Neural cell (in vitro differentiated cells): Measurements from ENCODE around the gene PC. TPM values are rescaled to one million over a fixed set of nuclear protein-coding genes. Genes with fewer than 3 reads are reported as not detected.

Experiments
- H2AFZ ChIP-seq: fragments of 200-600, 300-800 bp; sonication (generic), shearing (Covaris generic); 2 replicates; pipeline ENCODE4 v1.6.0; 2014; ENCODE audit warnings: low read depth, mild to moderate bottlenecking, antibody characterized with exemption, low read length, moderate library complexity
- H3F3A ChIP-seq: fragments of 200-600 bp; shearing (Covaris generic); 2 replicates; pipeline ENCODE4 v1.6.1; 2016; ENCODE audit warnings: mild to moderate bottlenecking, moderate library complexity, mixed read lengths, antibody characterized with exemption, low read length; ENCODE audit not compliant: insufficient read depth, poor library complexity, severe bottlenecking
- H3K27ac ChIP-seq: fragments of 200-600, 300-800 bp; sonication (generic), shearing (Covaris generic); 2 replicates; pipeline ENCODE4 v1.5.1; 2014; ENCODE audit warnings: mild to moderate bottlenecking, low read length, moderate library complexity
- H3K27me3 ChIP-seq: fragments of 300-800, 200-600 bp; sonication (generic), shearing (Covaris generic); 2 replicates; pipeline ENCODE4 v1.6.0; 2014; ENCODE audit warnings: mild to moderate bottlenecking, low read depth, low read length, moderate library complexity; ENCODE audit not compliant: insufficient read depth
- H3K36me3 ChIP-seq: fragments of 300-800, 200-600 bp; sonication (generic), shearing (Covaris generic); 2 replicates; pipeline ENCODE4 v1.5.1; 2014; ENCODE audit warnings: mild to moderate bottlenecking, antibody characterized with exemption, low read length, moderate library complexity; ENCODE audit not compliant: insufficient read depth
- H3K4me2 ChIP-seq: fragments of 300-800, 200-600 bp; sonication (generic), shearing (Covaris generic); 2 replicates; pipeline ENCODE4 v1.6.0; 2014; ENCODE audit warnings: mild to moderate bottlenecking, low read length
- H3K4me3 ChIP-seq: fragments of 300-800, 200-600 bp; sonication (generic), shearing (Covaris generic); 2 replicates; pipeline ENCODE4 v1.5.1; 2014; ENCODE audit warnings: mild to moderate bottlenecking, low read length, moderate library complexity
- H3K79me2 ChIP-seq: fragments of 200-600 bp; shearing (Covaris generic); replicated peaks from 2 replicates; pipeline ENCODE4 v1.6.0; 2014; ENCODE audit warnings: mild to moderate bottlenecking, low read length, moderate library complexity; ENCODE audit not compliant: insufficient read depth
- H3K9ac ChIP-seq: fragments of 300-800, 200-600 bp; sonication (generic), shearing (Covaris generic); 2 replicates; pipeline ENCODE4 v1.6.1; 2016; ENCODE audit warnings: mild to moderate bottlenecking, low read length, mixed read lengths
- H3K9me2 ChIP-seq: fragments of 200-600 bp; shearing (Covaris generic); 2 replicates; pipeline ENCODE4 v1.6.1; 2016; ENCODE audit warnings: mild to moderate bottlenecking, low read length, mixed read lengths; ENCODE audit not compliant: insufficient read depth
- H3K9me3 ChIP-seq: fragments of 200-600, 300-800 bp; sonication (generic), shearing (Covaris generic); 2 replicates; pipeline ENCODE4 v1.6.1; 2016; ENCODE audit warnings: mild to moderate bottlenecking, mixed run types, low read length, moderate library complexity, mixed read lengths
- H4K20me1 ChIP-seq: fragments of 200-600 bp; shearing (Covaris generic); 2 replicates; pipeline ENCODE4 v1.6.1; 2016; ENCODE audit warnings: mild to moderate bottlenecking, mixed run types; ENCODE audit not compliant: insufficient read depth
- CTCF ChIP-seq: fragments of 450-650 bp; IDR thresholded peaks from 2 replicates; pipeline ENCODE4 v1.5.1; 2014; ENCODE audit warnings: antibody characterized with exemption, mild to moderate bottlenecking, moderate library complexity; ENCODE audit not compliant: poor library complexity, severe bottlenecking
- EP300 ChIP-seq: fragments of 450-650 bp; conservative IDR thresholded peaks from 2 replicates; pipeline ENCODE4 v1.6.1; 2014; ENCODE audit warnings: antibody characterized with exemption, mild to moderate bottlenecking, moderate library complexity; ENCODE audit not compliant: poor library complexity, severe bottlenecking
- EZH2 ChIP-seq: fragments of 200-600, 300-800 bp; shearing (Covaris generic), sonication (generic); IDR thresholded peaks from 2 replicates; pipeline ENCODE4 v1.6.1; 2014; ENCODE audit warnings: antibody characterized with exemption, low read length, borderline replicate concordance, mild to moderate bottlenecking; ENCODE audit not compliant: insufficient read depth, poor library complexity, severe bottlenecking
- MXI1 ChIP-seq: fragments of 450-650 bp; conservative IDR thresholded peaks from 2 replicates; pipeline ENCODE4 v1.6.1; 2014; ENCODE audit warnings: antibody characterized with exemption, mild to moderate bottlenecking; ENCODE audit not compliant: poor library complexity, severe bottlenecking
- POLR2AphosphoS5 ChIP-seq: IDR thresholded peaks from 2 replicates; pipeline ENCODE4 v1.6.1; 2012
- RAD21 ChIP-seq: fragments of 450-650 bp; conservative IDR thresholded peaks from 2 replicates; pipeline ENCODE4 v1.6.1; 2014; ENCODE audit warnings: antibody characterized with exemption, mild to moderate bottlenecking, moderate library complexity
- SMC3 ChIP-seq: fragments of 450-650 bp; conservative IDR thresholded peaks from 2 replicates; pipeline ENCODE4 v1.6.1; 2014; ENCODE audit warnings: antibody characterized with exemption, mild to moderate bottlenecking, moderate library complexity; ENCODE audit not compliant: poor library complexity
- TAF1 ChIP-seq: IDR thresholded peaks from 2 replicates; pipeline ENCODE4 v1.6.1; 2012; ENCODE audit warnings: low read depth
- polyA plus RNA-seq: library from polyadenylated mRNA; depleted of rRNA; stranded (reverse); fragments of >200 nt; gene quantifications from 2 replicates; pipeline ENCODE4 v1.2.3, GENCODE V29; 2014
- TF ChIP-seq, protein P1 (sequence below): IDR thresholded peaks from 2 replicates; pipeline ENCODE4 v1.6.1; 2012; ENCODE audit warnings: borderline replicate concordance

PC gene
- polyA plus RNA-seq, 1 donor from 2014 or later = 8.9 TPM

DNA sequence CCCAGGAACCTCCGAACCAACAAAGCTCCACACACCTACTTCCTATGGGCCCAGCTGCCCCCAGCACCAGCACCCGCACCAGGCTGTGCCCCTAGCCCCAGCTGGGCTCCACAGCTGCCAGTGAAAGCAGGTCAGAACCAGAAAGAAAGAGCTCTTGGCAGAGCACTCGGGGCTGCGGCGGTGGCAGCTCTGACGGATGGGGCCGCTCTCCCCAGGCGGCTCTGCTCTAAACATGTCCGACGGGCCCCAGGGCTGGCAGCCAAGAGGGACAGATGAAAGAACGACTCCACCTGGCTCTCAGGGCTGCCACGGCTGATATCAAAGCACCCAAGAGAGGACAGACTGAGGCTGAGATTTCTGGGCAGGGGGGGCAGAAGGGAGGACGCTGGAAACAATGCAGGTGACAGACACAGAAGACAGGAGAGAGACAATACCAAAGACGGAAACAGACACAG, 75.6 kb downstream of the PC start:
- H3K4me3 ChIP-seq = no peak overlapping the region
- TF ChIP-seq RAD21 (no peak), CTCF (no peak), EP300 (no peak), EZH2 (no peak)
- TF ChIP-seq, protein P1, sequence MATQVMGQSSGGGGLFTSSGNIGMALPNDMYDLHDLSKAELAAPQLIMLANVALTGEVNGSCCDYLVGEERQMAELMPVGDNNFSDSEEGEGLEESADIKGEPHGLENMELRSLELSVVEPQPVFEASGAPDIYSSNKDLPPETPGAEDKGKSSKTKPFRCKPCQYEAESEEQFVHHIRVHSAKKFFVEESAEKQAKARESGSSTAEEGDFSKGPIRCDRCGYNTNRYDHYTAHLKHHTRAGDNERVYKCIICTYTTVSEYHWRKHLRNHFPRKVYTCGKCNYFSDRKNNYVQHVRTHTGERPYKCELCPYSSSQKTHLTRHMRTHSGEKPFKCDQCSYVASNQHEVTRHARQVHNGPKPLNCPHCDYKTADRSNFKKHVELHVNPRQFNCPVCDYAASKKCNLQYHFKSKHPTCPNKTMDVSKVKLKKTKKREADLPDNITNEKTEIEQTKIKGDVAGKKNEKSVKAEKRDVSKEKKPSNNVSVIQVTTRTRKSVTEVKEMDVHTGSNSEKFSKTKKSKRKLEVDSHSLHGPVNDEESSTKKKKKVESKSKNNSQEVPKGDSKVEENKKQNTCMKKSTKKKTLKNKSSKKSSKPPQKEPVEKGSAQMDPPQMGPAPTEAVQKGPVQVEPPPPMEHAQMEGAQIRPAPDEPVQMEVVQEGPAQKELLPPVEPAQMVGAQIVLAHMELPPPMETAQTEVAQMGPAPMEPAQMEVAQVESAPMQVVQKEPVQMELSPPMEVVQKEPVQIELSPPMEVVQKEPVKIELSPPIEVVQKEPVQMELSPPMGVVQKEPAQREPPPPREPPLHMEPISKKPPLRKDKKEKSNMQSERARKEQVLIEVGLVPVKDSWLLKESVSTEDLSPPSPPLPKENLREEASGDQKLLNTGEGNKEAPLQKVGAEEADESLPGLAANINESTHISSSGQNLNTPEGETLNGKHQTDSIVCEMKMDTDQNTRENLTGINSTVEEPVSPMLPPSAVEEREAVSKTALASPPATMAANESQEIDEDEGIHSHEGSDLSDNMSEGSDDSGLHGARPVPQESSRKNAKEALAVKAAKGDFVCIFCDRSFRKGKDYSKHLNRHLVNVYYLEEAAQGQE = no peak
- no peaks in the 10 kb centered on the region for H3F3A ChIP-seq
- no peaks in the 10 kb centered on the region for H3K27me3 ChIP-seq
- H3K9me3 ChIP-seq = no peaks in the 10 kb centered on the region
- no peak overlapping the region for H3K9ac ChIP-seq
- H4K20me1 ChIP-seq = no peaks in the 10 kb centered on the region
- H3K9me2 ChIP-seq = no peaks in the 10 kb centered on the region
- no peak overlapping the region for H2AFZ ChIP-seq
- H3K4me2 ChIP-seq = no peak overlapping the region
- no peak overlapping the region for H3K27ac ChIP-seq
- no peaks in the 10 kb centered on the region for H3K36me3 ChIP-seq
- no peaks in the 10 kb centered on the region for H3K79me2 ChIP-seq

- Histone ChIP-seq H3K27ac (no peak overlapping the region), H3K27me3 (no peaks in the 10 kb centered on the region), H3K79me2 (no peaks in the 10 kb centered on the region), H3K9me2 (no peaks in the 10 kb centered on the region), H3K4me2 (no peak overlapping the region), H3K9me3 (no peaks in the 10 kb centered on the region), H3F3A (no peaks in the 10 kb centered on the region), H2AFZ (no peak overlapping the region), H3K4me3 (no peak overlapping the region), H3K36me3 (no peaks in the 10 kb centered on the region), H4K20me1 (no peaks in the 10 kb centered on the region), H3K9ac (no peak overlapping the region)
- TF ChIP-seq POLR2AphosphoS5 (no peak), TAF1 (no peak), EZH2 (no peak), EP300 (no peak), CTCF (no peak), RAD21 (no peak), SMC3 (no peak), MXI1 (no peak)
- TF ChIP-seq, protein P1 = no peak
Measured at GRCh38 chr11:66881927-66882452, 76.2 kb downstream of the PC start.
